ENCODE measurements around the gene CUTC.

GRCh38 chr10:99754670-99755069 is 22.6 kb downstream of the CUTC start:
- TF ChIP-seq, protein P1, sequence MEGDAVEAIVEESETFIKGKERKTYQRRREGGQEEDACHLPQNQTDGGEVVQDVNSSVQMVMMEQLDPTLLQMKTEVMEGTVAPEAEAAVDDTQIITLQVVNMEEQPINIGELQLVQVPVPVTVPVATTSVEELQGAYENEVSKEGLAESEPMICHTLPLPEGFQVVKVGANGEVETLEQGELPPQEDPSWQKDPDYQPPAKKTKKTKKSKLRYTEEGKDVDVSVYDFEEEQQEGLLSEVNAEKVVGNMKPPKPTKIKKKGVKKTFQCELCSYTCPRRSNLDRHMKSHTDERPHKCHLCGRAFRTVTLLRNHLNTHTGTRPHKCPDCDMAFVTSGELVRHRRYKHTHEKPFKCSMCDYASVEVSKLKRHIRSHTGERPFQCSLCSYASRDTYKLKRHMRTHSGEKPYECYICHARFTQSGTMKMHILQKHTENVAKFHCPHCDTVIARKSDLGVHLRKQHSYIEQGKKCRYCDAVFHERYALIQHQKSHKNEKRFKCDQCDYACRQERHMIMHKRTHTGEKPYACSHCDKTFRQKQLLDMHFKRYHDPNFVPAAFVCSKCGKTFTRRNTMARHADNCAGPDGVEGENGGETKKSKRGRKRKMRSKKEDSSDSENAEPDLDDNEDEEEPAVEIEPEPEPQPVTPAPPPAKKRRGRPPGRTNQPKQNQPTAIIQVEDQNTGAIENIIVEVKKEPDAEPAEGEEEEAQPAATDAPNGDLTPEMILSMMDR (IDR thresholded peaks at IDR 0.05 in 8 of 11, conservative IDR thresholded peaks at IDR 0.05 in 3 of 11): no peak
- no peak for TF ChIP-seq POLR2A (IDR thresholded peaks at IDR 0.05)
- TF ChIP-seq POLR2AphosphoS5 (IDR thresholded peaks at IDR 0.05): no peak

All from spleen (tissue), 7 donors.